HG02870 (cell line): ENCODE measurements around the gene AKAP8L.

Source experiments
- ATAC-seq: cut with Tn5 transposase; IDR thresholded peaks from one replicate; pipeline ENCODE4 v1.9.1; 2021; ENCODE audit warnings: mild to moderate bottlenecking, moderate library complexity; ENCODE audit not compliant: unreplicated experiment

Gene AKAP8L

GRCh38 chr19:15436012-15436825, 17.4 kb upstream of the AKAP8L start:
- ATAC-seq: no peak

- no peak for ATAC-seq
Observed at GRCh38 chr19:15433519-15434069, 14.8 kb upstream of the AKAP8L start.

- ATAC-seq: no peak
Observed at GRCh38 chr19:15432629-15433518, 14.1 kb upstream of the AKAP8L start.

- no peak for ATAC-seq
Observed at GRCh38 chr19:15432018-15432494, 13.3 kb upstream of the AKAP8L start.

- no peak for ATAC-seq
Observed at GRCh38 chr19:15431396-15432017, 12.7 kb upstream of the AKAP8L start.

- no peak for ATAC-seq
Observed at GRCh38 chr19:15430526-15431120, 11.8 kb upstream of the AKAP8L start.

- no peak for ATAC-seq
Observed at GRCh38 chr19:15429825-15430467, 11.2 kb upstream of the AKAP8L start.

- ATAC-seq: no peak
Observed at GRCh38 chr19:15428956-15429824, 10.4 kb upstream of the AKAP8L start.

GRCh38 chr19:15427991-15428471, 9.2 kb upstream of the AKAP8L start:
- no peak for ATAC-seq

- ATAC-seq: no peak
Observed at GRCh38 chr19:15427350-15427700, 8.5 kb upstream of the AKAP8L start.

- no peak for ATAC-seq
Observed at GRCh38 chr19:15426485-15427349, 7.9 kb upstream of the AKAP8L start.

- no peak for ATAC-seq
Observed at GRCh38 chr19:15425321-15425950, 6.6 kb upstream of the AKAP8L start.

GRCh38 chr19:15424692-15425272, 6.0 kb upstream of the AKAP8L start:
- ATAC-seq: no peak

- no peak for ATAC-seq
Observed at GRCh38 chr19:15424121-15424520, 5.3 kb upstream of the AKAP8L start.

GRCh38 chr19:15423130-15423529, 4.3 kb upstream of the AKAP8L start:
- no peak for ATAC-seq

- no peak for ATAC-seq
Observed at GRCh38 chr19:15422296-15423075, 3.7 kb upstream of the AKAP8L start.
